Loucy (cell line): ENCODE data around the gene ANKRD16.

Source experiments
- CTCF ChIP-seq: fragments of 200-600 bp; sonication (generic); conservative IDR thresholded peaks from 2 replicates; pipeline ENCODE4 v1.5.1; 2014; ENCODE audit warnings: mild to moderate bottlenecking, antibody characterized with exemption, low read length
- EZH2phosphoT487 ChIP-seq: fragments of 200-600 bp; IDR thresholded peaks from 2 replicates; pipeline ENCODE4 v1.6.1; 2018; ENCODE audit warnings: antibody characterized with exemption, mild to moderate bottlenecking, moderate library complexity, borderline replicate concordance

GRCh38 chr10:5932345-5932744 is 42.7 kb upstream of the ANKRD16 start:
- TF ChIP-seq CTCF: no peak
- TF ChIP-seq EZH2phosphoT487: no peak
